Thoracic aorta (tissue), 2 donors: ENCODE measurements around the gene NMNAT2. TPM values are rescaled to one million over a fixed set of nuclear protein-coding genes. Genes with fewer than 3 reads are reported as not detected.

Experiments
- ATAC-seq: fragments of 150-250 bp; one replicate; pipeline ENCODE4 v1.8.0; 2017; ENCODE audit warnings: low read depth; ENCODE audit not compliant: insufficient number of reproducible peaks, low FRiP score
- DNase-seq: peaks from one replicate; pipeline ENCODE4 v3.0.0-alpha.2; 2020; ENCODE audit warnings: low spot score
- H3K27ac ChIP-seq, 2 donors: fragments of 200-600 bp; sonication (generic); 1 replicate in 1 of 2; 2 replicates in 1 of 2; pipeline ENCODE4 v1.5.1; 2016; ENCODE audit warnings: mild to moderate bottlenecking in 2 of 2, moderate library complexity in 2 of 2
- H3K27me3 ChIP-seq: fragments of 200-600 bp; sonication (generic); replicated peaks from 2 replicates; pipeline ENCODE4 v1.6.0; 2016; ENCODE audit warnings: mild to moderate bottlenecking; ENCODE audit not compliant: insufficient read depth
- H3K36me3 ChIP-seq: fragments of 200-600 bp; sonication (generic); one replicate; pipeline ENCODE4 v1.5.1; 2016
- H3K4me1 ChIP-seq, 2 donors: fragments of 200-600 bp; sonication (generic); 1 replicate in 1 of 2; 2 replicates in 1 of 2; pipeline versions ENCODE4 v1.5.1 to v1.6.0; 2016; ENCODE audit warnings: low read depth in 2 of 2, mild to moderate bottlenecking in 1 of 2; ENCODE audit not compliant: control insufficient read depth in 1 of 2
- H3K4me3 ChIP-seq: fragments of 200-600 bp; sonication (generic); 2 replicates; pipeline ENCODE4 v1.5.1; 2016; ENCODE audit warnings: mild to moderate bottlenecking
- H3K9me3 ChIP-seq: fragments of 200-600 bp; sonication (generic); 2 replicates; pipeline ENCODE4 v1.5.1; 2016
- CTCF ChIP-seq: fragments of 200-600 bp; sonication (generic); IDR thresholded peaks from one replicate; pipeline ENCODE4 v1.5.1; 2019; ENCODE audit warnings: antibody characterized with exemption
- total RNA-seq, 2 donors: library from RNA; depleted of rRNA; stranded (reverse); fragments of >200 nt; gene quantifications; one replicate each; pipeline versions ENCODE4 v1.1.0 to v1.2.3, GENCODE V29; 2016

Gene NMNAT2
- total RNA-seq, 2 donors from 2014 or later = 0.68 to 1.1 TPM

GRCh38 chr1:183247931-183248330, 170.2 kb downstream of the NMNAT2 start:
- DNase-seq (no peak), ATAC-seq (no peak)
- H3K9me3 ChIP-seq = no peaks in the 10 kb centered on the region
- TF ChIP-seq CTCF = no peak
- H3K4me1 ChIP-seq = peaks cover 6 to 8% of the 10 kb centered on the region in 2 donors
- H3K27me3 ChIP-seq = no peaks in the 10 kb centered on the region
- no peak overlapping the region for H3K27ac ChIP-seq
- H3K36me3 ChIP-seq = no peaks in the 10 kb centered on the region
- H3K4me3 ChIP-seq = no peak overlapping the region

GRCh38 chr1:183247484-183247883, 170.7 kb downstream of the NMNAT2 start:
- H3K9me3 ChIP-seq = no peaks in the 10 kb centered on the region
- no peak overlapping the region for H3K4me3 ChIP-seq
- no peak for DNase-seq
- TF ChIP-seq CTCF = no peak
- no peak for ATAC-seq
- no peaks in the 10 kb centered on the region for H3K36me3 ChIP-seq
- no peaks in the 10 kb centered on the region for H3K27me3 ChIP-seq
- no peak overlapping the region for H3K27ac ChIP-seq
- H3K4me1 ChIP-seq = peaks cover 11 to 12% of the 10 kb centered on the region in 2 donors

- Histone ChIP-seq H3K4me3 (no peak overlapping the region), H3K27ac (no peak overlapping the region), H3K36me3 (no peaks in the 10 kb centered on the region), H3K27me3 (no peaks in the 10 kb centered on the region), H3K9me3 (no peaks in the 10 kb centered on the region), H3K4me1 (peaks cover 14 to 15% of the 10 kb centered on the region in 2 donors)
- TF ChIP-seq CTCF = no peak
- no peak for DNase-seq
- no peak for ATAC-seq
Measured at GRCh38 chr1:183247066-183247465, 171.1 kb downstream of the NMNAT2 start.

- DNase-seq (no peak), ATAC-seq (no peak)
- Histone ChIP-seq H3K27ac (no peak overlapping the region), H3K9me3 (no peaks in the 10 kb centered on the region), H3K36me3 (no peaks in the 10 kb centered on the region), H3K4me1 (peaks cover 14 to 21% of the 10 kb centered on the region in 2 donors), H3K27me3 (no peaks in the 10 kb centered on the region), H3K4me3 (no peak overlapping the region)
- TF ChIP-seq CTCF = no peak
Measured at GRCh38 chr1:183246436-183246835, 171.7 kb downstream of the NMNAT2 start.

GRCh38 chr1:183245357-183245756, 172.8 kb downstream of the NMNAT2 start:
- Histone ChIP-seq H3K4me3 (no peak overlapping the region), H3K4me1 (peaks cover 14 to 24% of the 10 kb centered on the region in 2 donors), H3K9me3 (no peaks in the 10 kb centered on the region), H3K27me3 (no peaks in the 10 kb centered on the region), H3K27ac (no peak overlapping the region), H3K36me3 (no peaks in the 10 kb centered on the region)
- ATAC-seq (no peak), DNase-seq (no peak)
- no peak for TF ChIP-seq CTCF
